Lower leg skin (tissue), 3 donors: ENCODE data around the gene POGLUT3.

Source experiments
- POLR2A ChIP-seq, 2 donors: fragments of 450-650 bp; IDR thresholded peaks; one replicate each; pipeline ENCODE4 v1.6.1; 2016 to 2017; ENCODE audit warnings: antibody characterized with exemption in 2 of 2, mild to moderate bottlenecking in 1 of 2, moderate library complexity in 1 of 2
- TF ChIP-seq, protein P1 (sequence below), 3 donors: fragments of 450-650 bp; IDR thresholded peaks; one replicate each; pipeline ENCODE4 v1.5.1; 2016; ENCODE audit warnings: antibody characterized with exemption in 3 of 3, mild to moderate bottlenecking in 3 of 3, moderate library complexity in 2 of 3

GRCh38 chr11:108508653-108509593, 10.7 kb upstream of the POGLUT3 start:
- TF ChIP-seq POLR2A (IDR thresholded peaks at IDR 0.05) = no peak
- TF ChIP-seq, protein P1, sequence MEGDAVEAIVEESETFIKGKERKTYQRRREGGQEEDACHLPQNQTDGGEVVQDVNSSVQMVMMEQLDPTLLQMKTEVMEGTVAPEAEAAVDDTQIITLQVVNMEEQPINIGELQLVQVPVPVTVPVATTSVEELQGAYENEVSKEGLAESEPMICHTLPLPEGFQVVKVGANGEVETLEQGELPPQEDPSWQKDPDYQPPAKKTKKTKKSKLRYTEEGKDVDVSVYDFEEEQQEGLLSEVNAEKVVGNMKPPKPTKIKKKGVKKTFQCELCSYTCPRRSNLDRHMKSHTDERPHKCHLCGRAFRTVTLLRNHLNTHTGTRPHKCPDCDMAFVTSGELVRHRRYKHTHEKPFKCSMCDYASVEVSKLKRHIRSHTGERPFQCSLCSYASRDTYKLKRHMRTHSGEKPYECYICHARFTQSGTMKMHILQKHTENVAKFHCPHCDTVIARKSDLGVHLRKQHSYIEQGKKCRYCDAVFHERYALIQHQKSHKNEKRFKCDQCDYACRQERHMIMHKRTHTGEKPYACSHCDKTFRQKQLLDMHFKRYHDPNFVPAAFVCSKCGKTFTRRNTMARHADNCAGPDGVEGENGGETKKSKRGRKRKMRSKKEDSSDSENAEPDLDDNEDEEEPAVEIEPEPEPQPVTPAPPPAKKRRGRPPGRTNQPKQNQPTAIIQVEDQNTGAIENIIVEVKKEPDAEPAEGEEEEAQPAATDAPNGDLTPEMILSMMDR (IDR thresholded peaks at IDR 0.05) = no peak
